Measurements from ENCODE around the gene LRRC37A3.

- TF ChIP-seq CTCF (IDR thresholded peaks at IDR 0.05) (no peak), POLR2A (IDR thresholded peaks at IDR 0.05) (no peak), POLR2AphosphoS5 (IDR thresholded peaks at IDR 0.05) (no peak), EP300 (IDR thresholded peaks at IDR 0.05) (no peak)
Observed at GRCh38 chr17:64950871-64951270, 31.6 kb upstream of the LRRC37A3 start.

Measured in gastroesophageal sphincter (tissue), 3 donors.